Measurements from ENCODE around the gene STRA6.

Gene STRA6

DNA sequence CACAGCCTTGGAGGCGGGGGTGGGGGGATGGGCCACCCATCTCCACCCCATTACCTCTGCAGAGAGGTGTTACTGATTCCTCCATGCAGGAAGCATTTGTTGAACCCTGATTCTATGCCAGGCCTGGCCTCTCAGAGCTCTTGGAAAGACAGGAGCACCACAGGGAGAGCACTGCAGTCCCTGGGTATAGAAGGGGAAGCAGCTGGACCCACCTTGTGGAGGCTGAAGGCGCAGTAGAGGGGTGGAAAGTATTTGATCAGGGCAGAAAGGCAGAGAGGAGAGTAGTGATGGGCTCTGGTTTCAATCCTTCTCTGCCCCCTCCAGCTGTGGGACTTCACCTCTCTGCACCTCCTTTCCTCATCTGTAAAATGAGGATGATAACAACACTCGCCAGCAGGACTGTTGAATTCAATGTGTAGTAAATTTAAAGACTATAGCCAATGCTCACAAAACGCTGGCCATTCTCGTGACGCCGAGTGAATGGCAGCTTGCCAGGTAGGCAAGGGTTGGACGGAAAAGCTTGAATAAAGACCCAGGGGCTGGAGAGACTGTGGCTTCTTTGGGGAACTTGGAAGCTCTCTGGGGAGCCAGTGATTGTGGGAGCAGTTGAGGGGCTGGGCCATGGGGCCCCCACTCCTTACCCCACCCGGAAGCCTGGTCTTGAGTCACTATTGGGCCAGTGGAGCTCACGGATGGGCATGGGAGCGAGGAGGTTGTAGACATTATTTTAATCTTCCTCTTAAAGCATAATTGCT is 25.6 kb upstream of the STRA6 start:
- DNase-seq (ENCODE audit: low read depth in 3 of 3, low spot score in 1 of 3), result no peak

DNA sequence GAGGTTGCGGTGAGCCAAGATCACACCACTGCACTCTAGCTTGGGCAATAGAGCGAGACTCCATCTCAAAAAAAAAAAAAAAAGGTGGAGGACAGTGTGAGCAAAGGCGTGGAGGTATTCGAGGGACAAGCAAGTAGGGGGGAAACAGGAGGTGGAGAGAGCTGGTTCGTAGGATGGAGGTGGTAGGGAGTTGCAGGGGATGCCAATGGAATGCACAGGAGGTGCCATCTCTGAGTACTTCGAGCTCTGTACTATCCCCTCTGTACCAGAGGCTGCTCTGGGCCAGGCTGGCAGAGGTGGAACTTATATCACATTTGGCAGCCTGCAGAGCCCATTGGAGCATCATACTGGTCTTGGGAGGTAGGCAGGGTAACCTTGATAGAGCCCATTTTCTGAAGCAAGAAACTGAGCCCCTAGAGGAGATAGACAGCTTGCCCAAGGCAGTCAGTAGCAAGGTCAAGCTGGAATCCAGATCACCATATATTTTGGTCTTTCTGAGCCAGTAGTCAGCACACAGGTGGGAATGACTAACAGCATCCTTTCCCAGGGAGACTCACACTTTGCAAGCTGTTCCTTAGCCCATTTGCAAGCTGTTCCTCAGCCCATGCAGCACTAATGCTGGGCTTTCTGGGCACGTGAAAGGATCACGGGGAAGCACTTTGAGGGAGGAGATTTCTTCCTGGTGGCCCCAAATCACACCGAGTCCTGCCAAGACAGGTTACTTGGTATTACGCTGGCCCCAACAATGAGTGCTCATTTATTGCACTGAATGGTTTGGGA is 24.4 kb upstream of the STRA6 start:
- no peak for DNase-seq (ENCODE audit: low read depth in 3 of 3, low spot score in 1 of 3)

DNA sequence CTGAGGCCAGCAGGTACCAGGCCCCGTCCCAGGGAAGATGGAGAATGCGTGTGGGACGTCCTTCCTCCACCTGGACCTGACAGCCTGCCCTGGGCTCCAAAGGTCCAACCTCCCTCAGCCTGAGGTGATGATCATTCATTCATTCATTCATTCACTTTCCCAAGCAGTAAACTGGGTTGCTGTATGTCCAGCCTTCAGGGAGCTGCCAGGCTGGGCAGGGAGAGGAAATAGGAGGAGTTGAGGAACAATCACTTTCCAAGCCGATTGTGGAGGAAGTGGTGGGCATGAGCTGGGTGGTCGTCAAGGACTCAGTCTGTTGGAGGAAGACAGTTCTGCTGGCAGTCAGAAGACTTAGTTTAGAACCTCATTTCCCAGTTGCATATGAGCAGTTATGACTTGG is 23.3 kb upstream of the STRA6 start:
- DNase-seq (ENCODE audit: low read depth in 3 of 3, low spot score in 1 of 3), result no peak

DNA sequence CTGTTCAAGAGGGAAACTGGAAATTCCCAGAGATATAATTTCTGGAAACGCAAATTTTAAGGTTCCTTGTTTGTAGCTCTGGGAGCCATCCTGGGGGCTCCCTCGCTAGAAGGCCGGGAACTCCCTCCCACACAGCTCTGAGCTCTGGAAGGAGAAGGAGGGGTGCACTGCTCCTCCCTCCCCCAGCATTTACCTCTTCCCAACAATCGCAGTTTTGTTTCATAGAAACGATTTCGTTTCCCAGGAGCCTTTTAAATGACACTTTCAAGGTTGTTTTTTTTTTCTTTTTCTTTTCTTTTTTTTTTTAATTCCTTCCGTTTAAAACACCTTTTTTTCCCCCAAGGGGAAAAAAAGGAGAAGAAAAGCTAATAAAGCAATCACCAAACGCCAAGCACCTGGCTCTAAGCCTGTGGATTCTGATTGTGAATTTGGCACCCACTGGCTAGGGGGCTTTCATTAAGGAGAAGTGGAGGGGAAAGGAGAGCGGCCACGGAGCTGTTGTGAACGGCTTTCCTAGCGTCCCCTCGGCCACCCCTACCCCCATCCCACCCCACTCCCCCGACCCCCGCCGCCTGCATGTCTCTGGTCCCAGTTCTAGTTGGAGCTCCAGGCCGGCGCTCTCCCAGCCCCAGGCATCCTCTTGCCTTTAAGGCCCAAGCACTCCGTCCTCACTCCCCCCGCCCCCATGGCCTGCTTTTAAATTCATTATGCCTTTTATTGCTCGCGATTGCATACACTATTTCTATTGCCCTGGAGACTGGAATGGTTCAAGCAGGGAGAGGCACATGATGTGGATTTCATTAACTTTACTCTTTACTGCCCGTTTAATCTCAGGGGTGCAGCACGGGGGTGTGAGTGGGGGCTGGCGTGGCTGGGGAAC is 19.9 kb upstream of the STRA6 start:
- no peak for DNase-seq (ENCODE audit: low read depth in 3 of 3, low spot score in 1 of 3)

DNA sequence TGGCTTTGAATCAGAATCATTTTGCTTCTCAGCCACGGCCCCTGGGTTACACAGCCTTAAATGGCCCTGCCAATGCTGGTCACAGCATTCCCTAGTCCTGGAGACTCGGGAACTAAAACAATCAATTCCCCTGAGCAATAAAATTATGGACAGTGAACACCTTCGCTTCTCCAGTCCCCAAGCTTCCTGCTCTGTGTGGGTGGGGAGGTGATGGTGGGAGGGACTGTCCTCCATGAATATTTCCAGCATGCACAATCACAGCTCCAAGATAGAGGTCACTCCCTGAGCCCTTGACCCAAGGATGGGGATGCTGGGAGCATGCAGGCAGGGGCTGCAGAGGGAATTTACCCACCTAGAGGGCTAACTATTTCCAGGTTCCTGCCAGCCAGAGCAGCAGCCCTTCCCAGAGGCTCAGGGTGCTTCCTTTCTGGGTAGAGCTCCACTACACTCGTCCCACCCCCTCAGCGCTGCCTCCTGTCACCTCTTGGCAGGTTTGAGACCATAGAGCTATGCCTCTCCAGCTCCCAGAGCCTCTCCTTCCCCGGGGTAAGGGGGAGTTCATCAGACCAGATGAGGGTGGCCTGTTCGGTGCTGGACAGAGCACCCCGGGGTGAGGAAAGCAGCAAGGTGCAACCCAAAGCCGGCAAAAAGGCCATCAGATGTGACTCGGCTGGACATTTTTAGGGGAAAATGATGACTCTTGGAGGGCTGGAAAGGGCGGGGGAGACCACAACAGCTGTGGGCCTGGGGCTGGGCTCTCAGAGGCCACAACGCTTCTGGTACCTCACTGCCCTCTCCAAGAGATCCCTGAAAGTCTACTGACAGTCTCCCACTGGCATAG is 19.0 kb upstream of the STRA6 start:
- no peak for DNase-seq (ENCODE audit: low read depth in 3 of 3, low spot score in 1 of 3)

DNA sequence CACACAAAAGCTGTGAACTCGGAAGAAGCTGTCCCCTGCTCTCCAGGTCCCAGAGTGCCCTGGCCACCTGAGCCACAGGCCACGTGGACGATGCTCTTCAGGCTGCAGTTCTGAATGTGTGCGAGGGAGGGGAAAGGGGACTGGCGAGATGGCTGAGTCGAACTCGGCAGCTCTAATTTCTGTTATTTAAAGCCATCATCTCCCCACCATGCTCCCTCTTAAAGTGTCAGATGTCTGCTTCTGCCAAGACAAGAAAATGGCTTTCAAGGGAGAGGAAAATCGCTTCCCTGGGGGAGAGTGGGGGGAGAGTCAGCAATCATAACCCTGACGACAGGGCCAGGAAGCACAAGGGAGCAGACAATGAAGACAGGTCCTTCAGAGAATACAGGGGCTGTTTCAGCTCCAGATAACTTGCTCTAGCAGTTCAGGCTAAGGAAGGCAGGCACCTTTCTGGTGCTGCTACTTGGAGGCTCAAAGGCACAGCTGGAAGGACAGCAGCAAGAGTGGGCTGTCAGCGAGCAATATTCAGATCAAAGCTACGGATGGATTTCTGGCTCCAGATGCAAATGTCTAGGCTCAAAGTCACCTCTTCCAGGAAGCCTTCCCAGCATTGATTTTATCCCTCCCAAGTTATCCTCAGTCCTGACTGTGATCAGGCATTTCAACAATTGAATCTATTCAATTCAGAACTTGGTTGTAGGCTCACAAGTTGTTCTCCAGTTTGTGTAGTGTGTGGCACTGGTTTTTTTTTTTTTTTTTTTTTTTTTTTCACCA is 18.1 kb upstream of the STRA6 start:
- DNase-seq (ENCODE audit: low read depth in 3 of 3, low spot score in 1 of 3), result no peak

DNA sequence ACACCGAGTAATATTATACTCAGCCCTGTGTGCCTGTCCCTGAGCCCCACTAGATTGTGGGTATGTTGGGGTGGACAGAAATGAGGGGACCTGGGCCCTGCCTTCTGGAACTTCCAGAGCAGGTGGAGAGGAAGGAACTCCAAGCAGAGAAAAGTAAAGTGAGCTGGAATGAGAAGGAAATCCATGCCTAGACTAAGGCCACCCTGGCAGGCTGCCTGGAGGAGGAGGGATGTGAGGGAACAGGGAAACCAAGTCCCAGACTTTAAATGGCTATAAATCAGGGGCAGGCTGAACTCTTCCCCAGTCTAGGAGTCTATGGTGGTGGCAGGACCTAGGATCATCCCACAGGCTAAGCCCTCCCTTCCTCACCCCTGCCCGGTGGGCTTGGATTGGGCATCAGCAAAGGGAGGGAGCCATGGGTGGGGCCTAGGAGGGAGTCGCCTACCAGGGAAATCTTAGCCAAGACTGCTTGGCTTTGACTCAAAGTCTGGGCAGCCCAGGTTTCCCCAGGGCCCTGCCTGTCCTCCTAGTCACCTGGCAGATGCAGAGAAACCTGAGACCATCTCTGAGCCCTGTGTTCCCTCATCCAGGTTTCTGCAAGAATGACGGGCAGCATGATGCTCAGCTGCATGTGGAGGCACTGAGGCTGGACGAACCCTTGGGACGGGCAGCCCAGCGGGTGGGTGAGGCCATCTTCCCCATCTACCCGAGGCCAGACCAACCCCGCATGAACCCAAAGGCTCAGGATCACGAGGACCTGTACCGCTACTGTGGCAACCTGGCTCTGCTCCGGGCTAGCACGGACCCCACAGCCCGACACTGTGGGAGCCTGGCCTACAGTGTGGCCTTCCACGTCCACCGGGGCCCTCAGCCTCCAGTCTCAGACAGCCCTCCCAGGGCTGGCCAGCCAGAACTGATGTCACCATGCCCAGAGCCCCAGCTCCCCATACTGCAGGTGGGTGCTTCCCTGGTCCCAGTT is 15.6 kb upstream of the STRA6 start:
- no peak for DNase-seq (ENCODE audit: low read depth in 3 of 3, low spot score in 1 of 3)

DNA sequence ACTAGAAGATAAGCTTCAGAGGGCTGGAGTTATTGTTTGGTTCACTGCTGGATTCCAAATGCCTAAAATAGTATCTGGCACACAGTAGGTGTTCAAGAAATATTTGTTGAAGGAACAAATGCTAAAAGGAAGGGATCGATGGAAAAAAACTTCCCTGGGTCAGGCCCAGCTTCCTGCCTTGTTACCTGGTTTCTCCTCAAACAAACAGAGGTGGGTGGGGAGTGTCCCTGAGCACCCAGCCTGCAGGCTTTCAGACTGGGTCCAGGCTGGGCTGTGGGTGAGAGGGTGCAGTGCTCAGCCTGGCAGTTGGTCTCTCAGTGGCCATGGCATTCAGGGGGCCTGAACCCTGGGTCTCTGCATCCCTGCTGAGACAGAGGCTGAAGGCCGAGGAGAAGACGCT is 14.4 kb upstream of the STRA6 start:
- DNase-seq (ENCODE audit: low read depth in 3 of 3, low spot score in 1 of 3), result no peak

DNA sequence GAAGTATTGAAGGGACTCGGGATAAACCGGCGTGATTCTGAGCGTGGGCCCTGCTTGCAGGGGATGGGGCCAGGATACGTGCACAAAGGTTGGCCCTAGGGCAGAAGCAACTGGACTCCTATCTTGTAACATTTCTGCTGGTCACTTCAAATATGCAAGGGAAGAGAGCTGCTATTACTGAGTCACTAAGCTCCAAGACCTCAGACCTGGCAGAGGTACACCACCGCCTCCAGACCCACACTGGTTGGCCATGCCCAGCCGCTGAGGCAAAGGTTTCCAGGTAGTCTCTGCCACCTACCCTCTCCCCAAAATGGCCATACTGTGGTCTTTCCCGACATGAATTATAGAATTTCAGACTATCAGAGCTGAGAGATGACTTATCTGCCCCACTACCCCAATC is 13.4 kb upstream of the STRA6 start:
- no peak for DNase-seq (ENCODE audit: low read depth in 3 of 3, low spot score in 1 of 3)

DNA sequence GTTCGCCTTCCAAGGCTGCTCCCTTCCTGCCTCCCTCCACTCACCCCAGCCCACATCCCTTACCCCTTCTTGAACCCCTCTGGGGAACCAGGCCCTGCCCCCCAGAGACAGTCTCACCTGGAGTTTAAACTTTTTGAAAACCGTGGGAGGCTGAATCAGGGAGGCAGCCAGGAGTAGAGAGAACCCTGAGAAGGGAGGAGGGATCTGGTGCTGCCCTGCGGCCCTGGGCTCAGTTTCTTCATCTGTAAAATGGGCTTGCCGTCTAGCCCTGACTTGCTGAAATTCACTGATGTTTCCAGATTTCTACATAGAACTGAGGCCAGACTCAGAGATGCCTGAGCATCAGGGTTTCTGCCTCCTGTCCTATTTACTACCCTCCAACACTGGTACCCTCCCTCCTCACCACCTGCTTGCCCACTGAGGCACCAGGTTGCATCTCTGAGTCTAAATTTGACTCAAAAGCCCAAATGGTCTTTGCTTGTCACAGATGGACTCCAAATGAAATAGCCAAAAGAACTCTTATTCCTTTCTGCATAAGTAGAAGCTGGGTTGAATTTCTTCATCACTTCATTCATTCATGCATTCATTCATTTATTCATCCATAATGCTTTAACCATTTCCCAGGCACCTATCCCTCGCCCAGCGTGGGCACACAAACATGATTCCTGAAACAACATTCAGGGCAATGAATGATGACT is 11.9 kb upstream of the STRA6 start:
- no peak for DNase-seq (ENCODE audit: low read depth in 3 of 3, low spot score in 1 of 3)

DNA sequence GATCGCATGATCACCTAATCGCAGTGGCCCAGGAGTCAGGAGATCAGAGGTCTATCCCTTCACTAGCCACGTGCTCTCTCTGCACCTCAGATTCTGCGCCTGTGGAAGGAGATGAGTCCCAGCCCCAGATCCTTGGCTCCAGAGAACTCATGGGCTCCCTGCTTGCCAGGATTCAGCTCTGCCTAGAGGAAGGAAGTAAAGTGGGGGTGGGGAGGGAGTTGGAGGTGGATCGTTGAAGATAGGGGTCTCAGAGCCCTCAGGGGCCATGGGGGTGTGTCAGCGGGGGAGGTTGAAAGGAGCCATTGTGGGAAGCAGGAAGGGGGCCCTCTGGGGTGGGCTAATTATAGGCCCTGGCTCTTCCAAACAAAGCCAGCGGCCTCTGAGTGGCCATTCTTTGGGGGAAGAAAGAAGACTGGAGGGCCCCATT is 11.3 kb upstream of the STRA6 start:
- DNase-seq (ENCODE audit: low read depth in 3 of 3, low spot score in 1 of 3), result no peak

DNA sequence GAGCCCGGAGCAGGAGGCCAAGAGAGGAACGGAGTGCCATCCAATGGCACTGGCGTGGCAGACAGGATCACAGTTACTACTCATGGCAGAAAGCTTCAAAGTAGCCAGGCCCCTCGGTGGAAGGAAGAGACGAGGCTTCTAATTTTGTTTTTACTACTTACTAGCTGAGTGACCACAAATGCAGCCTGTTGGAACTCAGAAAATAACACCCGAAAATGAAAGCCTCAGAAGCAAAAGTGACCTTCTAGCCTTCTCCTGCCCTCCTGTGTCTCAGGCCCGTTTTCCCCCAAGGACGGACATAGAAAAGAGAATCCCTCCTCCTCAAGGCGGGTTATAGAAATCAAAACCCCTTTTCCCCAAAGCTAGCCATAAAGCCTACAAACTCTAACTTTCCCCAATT is 9.9 kb upstream of the STRA6 start:
- no peak for DNase-seq (ENCODE audit: low read depth in 3 of 3, low spot score in 1 of 3)

DNA sequence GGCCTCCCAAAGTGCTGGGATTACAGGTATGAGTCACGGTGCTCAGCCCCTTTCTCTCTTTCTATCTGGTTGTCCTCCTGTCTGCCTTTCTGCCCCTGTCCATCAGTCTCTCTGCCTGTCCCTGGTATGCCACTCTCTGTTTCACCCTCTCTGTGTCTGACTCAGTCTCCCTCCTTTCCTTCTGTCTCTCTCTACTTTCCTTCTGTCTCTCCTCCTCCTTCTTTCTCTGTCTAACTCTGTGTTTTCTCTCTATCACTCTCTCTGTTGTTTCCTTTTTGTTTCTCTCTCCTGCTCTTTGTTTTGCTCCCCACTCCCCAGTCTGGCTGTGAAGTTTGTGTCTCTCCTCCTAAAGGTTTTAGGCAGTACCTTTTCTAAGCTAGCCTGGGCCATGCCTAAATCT is 9.1 kb upstream of the STRA6 start:
- DNase-seq (ENCODE audit: low read depth in 3 of 3, low spot score in 1 of 3), result no peak

DNA sequence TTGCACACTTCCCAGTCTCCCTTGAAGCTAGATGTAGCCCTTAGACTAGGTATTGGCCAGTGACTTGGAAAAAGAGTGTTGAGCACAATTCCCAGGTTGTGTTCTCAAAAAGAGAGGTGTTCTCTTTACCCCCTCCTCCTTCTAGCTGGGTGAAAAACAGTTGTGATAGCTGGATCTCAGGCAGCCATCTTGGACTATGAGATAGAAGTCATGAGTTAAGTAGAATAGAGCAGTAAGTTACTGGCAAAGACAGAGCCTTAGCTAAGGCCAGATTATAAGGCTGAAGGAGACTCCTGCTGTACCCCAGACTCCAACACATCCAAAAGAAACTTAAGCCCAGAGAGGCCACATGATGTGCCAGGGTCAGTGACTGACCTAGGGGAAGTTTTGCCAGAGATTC is 8.1 kb upstream of the STRA6 start:
- no peak for DNase-seq (ENCODE audit: low read depth in 3 of 3, low spot score in 1 of 3)

DNA sequence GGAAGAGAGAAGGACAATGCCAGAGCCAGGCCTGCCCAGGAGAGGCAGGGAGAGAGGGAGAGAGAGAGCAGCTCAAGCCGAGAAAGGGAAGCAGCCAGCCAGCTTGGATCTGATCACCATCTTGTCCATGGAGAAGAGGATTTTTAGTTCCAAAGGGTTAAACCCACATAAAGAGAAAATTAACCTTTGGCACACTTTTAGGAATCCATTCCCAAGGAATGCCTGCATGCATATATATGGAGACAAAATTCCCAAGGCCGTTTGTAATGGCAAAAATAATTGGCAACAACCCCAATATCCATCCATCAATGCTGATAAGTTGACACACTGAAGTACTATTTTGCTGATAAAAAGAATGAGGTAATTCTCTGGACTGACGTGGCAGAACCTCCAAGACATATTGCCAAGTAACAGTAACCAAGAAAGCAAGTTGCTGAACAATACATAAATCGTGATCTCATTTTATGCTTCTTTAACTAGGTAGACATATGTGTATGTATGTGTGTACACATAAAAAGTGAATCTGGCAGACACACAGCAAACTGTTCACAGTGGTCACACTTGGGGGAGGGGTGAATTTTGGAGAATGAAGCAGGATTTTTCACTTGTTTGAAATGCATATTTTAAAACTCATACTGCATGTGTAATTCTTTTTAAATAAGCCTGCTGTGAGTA is 7.5 kb upstream of the STRA6 start:
- DNase-seq (ENCODE audit: low read depth in 3 of 3, low spot score in 1 of 3), result no peak

DNA sequence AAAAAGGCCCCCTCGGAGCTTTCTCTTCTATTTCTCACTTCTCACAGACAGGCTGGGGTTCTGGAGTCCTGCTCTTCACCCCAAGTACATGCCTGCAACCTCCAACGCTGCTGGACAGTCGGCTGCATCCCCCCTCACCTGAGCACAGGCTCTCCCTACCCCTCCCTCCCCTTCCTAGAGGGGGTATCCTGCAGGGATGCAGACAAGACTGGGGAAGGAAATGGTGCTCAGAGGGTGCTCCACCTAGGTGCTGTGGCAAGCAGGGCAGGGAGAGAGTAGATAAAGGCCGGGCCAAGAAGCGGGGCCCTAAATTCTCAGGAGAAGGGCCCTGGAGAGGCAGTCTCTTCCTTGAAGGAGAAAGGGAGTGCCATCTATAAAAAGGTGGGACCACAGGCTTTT is 7.0 kb upstream of the STRA6 start:
- no peak for DNase-seq (ENCODE audit: low read depth in 3 of 3, low spot score in 1 of 3)

DNA sequence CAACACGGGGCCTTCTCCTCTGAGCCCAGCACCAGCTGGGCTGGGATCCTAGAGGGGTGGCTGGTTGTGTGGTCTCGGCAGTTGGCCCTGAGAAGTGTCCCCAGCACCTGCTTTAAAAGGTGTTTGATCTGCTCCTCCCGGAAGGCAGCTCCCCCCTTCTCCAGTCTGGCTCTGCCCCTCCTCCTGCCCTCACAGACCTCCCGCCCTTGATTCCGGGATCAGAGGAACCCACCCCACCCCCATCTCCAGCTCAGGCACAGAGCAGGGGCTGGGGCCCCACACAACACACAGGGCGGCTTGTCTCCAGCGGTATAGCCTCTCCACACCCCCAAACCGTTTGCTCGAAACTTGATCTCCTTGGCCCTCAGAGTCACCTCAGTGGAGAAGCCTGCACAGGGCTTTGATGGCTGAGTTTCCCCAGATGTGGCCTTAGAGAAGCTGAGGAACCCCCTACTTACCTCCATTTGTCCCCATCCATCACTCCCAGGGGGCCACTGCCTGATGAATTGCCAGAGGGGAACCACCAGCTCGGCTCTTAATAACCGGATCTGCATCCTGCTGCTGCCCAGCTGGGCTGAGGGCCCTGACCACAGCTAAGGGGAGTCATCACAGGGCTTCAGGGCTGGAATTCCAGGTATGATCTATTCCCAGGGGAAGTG is 6.4 kb upstream of the STRA6 start:
- no peak for DNase-seq (ENCODE audit: low read depth in 3 of 3, low spot score in 1 of 3)
